ENCODE measurements around the gene FPR3. TPM values are rescaled to one million over a fixed set of nuclear protein-coding genes. Genes with fewer than 3 reads are reported as not detected.

Gene FPR3
- total and polyA plus RNA-seq, 12 donors: 1.1 to 33.8 (median 18.1) TPM

GRCh38 chr19:51755571-51755970 is 39.4 kb upstream of the FPR3 start:
- no peaks in the 10 kb centered on the region for H3K36me3 ChIP-seq (replicated peaks in 1 of 2)
- H3K27me3 ChIP-seq: no peaks in the 10 kb centered on the region
- DNase-seq: no peak
- TF ChIP-seq CTCF (IDR thresholded peaks at IDR 0.05) (no peak), POLR2A (IDR thresholded peaks at IDR 0.05) (no peak)
- H3K4me1 ChIP-seq (replicated peaks in 1 of 2): no peaks in the 10 kb centered on the region
- no peak overlapping the region for H3K4me3 ChIP-seq
- 76 to 87% (median 83%) methylated on average over 7 of the region's 7 CpGs for WGBS, 4 donors
- intact Hi-C loops (cut with DNase I): no loop called here
- H3K9me3 ChIP-seq (replicated peaks in 1 of 3): no peaks in the 10 kb centered on the region
- H3K27ac ChIP-seq: no peak overlapping the region

- peak in 1 of 7 donors; percentile 18 for DNase-seq
- Histone ChIP-seq H3K9me3 (replicated peaks in 1 of 3) (no peaks in the 10 kb centered on the region), H3K4me1 (replicated peaks in 1 of 2) (no peaks in the 10 kb centered on the region), H3K4me3 (peak within 1 kb of the TSS in 1 of 4 donors; percentile 19), H3K27ac (peak within 1 kb of the TSS in 1 of 5 donors; percentile 16), H3K36me3 (replicated peaks in 1 of 2) (no peaks in the 10 kb centered on the region), H3K27me3 (no peaks in the 10 kb centered on the region)
- TF ChIP-seq CTCF (IDR thresholded peaks at IDR 0.05): no peak
- no peak for TF ChIP-seq POLR2A (IDR thresholded peaks at IDR 0.05)
- intact Hi-C loops (cut with DNase I): no loop called here
- WGBS, 4 donors: 48 to 60% (median 50%) methylated on average over 8 of the region's 8 CpGs
Measured at GRCh38 chr19:51760697-51761356, 34.1 kb upstream of the FPR3 start, which contains the start of gene FPR2. FPR2 (plus strand) TSS chr19:51761180; CDS start chr19:51768659, 7,479 bp downstream.

- H3K9me3 ChIP-seq (replicated peaks in 1 of 3): no peaks in the 10 kb centered on the region
- intact Hi-C loops (cut with DNase I): no loop called here
- H3K4me1 ChIP-seq (replicated peaks in 1 of 2): no peaks in the 10 kb centered on the region
- H3K36me3 ChIP-seq (replicated peaks in 1 of 2): no peaks in the 10 kb centered on the region
- no peak overlapping the region for H3K4me3 ChIP-seq
- TF ChIP-seq CTCF (IDR thresholded peaks at IDR 0.05): no peak
- TF ChIP-seq POLR2A (IDR thresholded peaks at IDR 0.05): no peak
- 75 to 84% (median 82%) methylated on average over 7 of the region's 7 CpGs for WGBS, 4 donors
- no peak overlapping the region for H3K27ac ChIP-seq
- DNase-seq: no peak
- H3K27me3 ChIP-seq: no peaks in the 10 kb centered on the region
Measured at GRCh38 chr19:51761696-51762095, 33.3 kb upstream of the FPR3 start.

GRCh38 chr19:51765086-51765485 is 29.9 kb upstream of the FPR3 start:
- Histone ChIP-seq H3K36me3 (replicated peaks in 1 of 2) (no peaks in the 10 kb centered on the region), H3K4me3 (no peak overlapping the region), H3K4me1 (replicated peaks in 1 of 2) (no peaks in the 10 kb centered on the region), H3K9me3 (replicated peaks in 1 of 3) (no peaks in the 10 kb centered on the region), H3K27me3 (peaks cover 4% of the 10 kb centered on the region), H3K27ac (no peak overlapping the region)
- no peak for TF ChIP-seq POLR2A (IDR thresholded peaks at IDR 0.05)
- no peak for TF ChIP-seq CTCF (IDR thresholded peaks at IDR 0.05)
- DNase-seq: no peak
- intact Hi-C loops (cut with DNase I): no loop called here
- 46 to 53% (median 49%) methylated on average over 5 of the region's 5 CpGs for WGBS, 4 donors

Data from adrenal gland (tissue), 12 donors.